ENCODE results near the gene RALB.
"Not testable (repeated sequence)": the region's sequence is repeated elsewhere in the genome, so short reads cannot be mapped to it uniquely, and the experiment has no call there.

The RALB gene

DNA sequence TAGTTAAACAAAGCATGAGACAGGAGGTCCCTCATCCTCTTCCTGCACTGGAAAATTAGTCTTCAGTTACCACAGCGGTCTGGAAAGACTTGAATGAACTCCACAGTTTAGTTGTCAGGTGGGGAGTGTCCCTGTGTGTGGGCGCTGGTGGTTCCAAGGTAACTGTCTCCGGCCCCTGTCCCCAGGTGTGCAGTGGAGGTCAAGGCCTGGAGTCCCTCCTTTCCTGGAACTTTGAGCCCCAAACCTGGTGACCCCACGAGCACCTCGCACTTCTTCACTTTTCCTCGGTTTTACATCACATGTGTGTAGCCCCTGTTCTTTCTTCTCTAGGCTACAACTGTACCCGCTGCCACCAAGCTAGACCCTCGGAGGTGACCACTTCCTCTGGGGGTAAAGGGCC lies 65.3 kb downstream of the RALB start:
- FAIRE-seq: no peak

GRCh38 chr2:120318626-120319025 lies 66.0 kb downstream of the RALB start:
- no peak for FAIRE-seq

DNA sequence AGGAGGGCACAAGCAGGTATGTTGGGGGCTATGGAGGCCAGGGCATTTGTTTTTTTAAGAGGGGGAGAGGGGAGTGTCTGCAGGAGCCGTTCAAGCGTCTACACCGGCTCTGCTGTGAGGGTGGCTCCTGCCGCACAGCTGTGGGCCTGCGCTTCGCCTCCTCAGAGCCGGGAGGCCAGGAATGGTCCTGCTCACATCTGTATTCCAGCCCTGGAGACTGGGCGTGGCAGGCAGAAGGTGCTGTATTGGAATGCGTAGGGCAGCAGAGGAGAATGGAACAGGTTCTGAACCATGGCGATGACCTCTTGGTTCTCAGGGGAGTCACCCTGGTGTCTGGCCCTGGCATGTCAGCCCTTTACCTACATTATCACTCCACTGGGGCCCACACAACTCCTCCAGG lies 66.5 kb downstream of the RALB start:
- FAIRE-seq: no peak

DNA sequence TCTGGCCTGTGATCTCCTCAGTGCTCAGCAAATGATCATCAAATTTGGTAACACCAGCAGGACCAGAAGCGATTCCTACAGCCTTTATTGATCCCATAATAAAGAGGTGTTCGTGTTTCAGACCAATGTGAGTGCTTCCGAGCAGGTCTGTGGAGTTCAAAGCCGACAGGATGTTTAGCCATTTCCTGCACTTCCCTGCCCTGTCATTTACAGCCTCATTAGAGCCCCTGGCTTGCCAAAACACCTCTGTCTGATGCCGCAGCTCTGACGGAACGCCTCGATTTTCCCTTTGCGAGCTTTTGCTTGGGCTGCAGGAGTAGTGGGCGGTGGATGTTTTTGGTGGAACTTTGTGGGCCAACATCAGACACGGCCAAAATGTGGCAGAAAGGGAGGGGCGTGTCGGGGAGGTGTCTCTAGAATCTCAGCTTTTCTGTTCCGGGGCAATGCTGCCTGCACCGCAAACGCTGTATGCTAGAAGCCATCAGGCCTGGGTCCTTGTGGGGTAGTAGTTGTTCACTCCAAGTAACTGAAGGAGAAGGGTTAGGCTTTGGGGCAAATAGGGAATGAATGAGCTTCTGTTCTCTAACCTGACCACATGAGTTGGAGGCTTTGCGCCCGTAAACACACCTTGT lies 67.2 kb downstream of the RALB start:
- FAIRE-seq: no peak

- no peak for FAIRE-seq
Observed at GRCh38 chr2:120320318-120320851, 67.7 kb downstream of the RALB start.

DNA sequence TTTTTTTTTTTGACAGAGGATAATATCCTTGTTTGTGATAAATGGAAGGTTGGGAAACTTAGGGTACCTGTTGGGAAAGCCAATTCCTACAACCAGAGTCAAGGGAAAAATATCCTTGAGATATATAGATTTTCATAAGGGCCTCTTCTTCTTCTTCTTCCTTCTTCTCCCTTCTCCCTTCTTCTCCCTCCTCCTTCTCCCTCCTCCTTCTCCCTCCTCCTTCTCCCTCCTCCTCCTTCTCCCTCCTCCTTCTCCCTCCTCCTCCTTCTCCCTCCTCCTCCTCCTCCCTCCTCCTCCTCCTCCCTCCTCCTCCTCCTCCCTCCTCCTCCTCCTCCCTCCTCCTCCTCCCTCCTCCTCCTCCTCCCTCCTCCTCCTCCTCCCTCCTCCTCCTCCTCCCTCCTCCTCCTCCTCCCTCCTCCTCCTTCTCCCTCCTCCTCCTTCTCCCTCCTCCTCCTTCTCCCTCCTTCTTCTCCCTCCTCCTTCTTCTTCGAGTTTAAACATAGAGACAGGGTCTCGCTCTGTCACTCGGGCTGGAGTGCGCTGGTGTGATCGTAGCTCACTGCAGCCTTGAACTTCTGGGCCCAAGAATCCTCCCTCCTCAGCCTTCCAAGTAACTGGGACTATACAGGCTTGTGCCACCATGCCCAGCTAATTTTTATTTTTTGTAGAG lies 68.4 kb downstream of the RALB start:
- FAIRE-seq: not testable (repeated sequence)

DNA sequence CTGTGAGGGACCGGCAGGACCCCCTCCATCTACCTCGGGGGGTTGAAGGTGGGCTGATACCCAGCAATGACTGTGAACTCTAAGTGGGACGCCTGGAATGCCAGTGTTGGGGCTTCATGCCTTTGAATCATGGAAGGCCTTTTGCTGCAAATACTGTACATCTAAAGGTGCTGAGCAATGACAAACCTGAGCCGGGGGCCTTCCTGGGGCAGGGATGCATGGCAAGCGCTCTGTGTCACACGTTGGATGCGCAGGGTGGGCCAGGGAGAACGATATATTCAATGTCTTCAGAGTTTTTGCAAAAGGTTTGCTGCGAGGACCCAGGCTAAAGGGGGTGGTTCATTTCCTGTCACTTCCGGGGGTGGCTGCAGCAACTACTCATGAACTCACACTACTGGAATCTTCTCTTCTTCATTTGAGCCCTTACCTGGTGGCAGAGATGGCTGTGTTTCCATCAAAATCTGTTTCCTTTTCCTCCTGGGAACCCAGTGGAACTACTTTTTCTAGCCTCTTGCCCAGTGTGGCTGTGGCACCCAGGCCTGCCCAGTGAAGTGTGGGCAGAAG lies 69.2 kb downstream of the RALB start:
- no peak for FAIRE-seq

DNA sequence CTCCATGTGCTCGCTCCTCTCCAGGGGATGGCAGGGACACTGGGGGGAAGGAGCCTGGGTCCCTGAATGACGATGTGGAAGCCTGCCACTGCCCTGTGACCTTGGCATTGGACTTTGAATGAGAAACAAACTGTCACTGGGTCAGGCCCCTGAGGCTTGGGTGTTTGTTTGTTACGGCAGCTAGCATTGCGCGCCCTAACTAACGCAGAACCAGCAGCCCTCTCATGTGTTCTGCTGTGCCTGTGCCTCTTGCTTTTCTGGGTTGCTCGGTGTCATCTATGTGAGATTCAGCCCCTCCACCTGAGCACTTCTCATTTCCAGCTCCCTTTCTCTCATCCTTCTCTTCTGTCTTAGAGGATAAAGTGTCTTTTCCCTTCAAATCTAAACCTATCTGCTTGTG lies 69.7 kb downstream of the RALB start:
- no peak for FAIRE-seq

- FAIRE-seq: no peak
Observed at GRCh38 chr2:120323214-120323613, 70.6 kb downstream of the RALB start.

GRCh38 chr2:120323807-120324399 lies 71.3 kb downstream of the RALB start:
- FAIRE-seq: no peak

GRCh38 chr2:120324933-120325332 lies 72.3 kb downstream of the RALB start:
- no peak for FAIRE-seq

DNA sequence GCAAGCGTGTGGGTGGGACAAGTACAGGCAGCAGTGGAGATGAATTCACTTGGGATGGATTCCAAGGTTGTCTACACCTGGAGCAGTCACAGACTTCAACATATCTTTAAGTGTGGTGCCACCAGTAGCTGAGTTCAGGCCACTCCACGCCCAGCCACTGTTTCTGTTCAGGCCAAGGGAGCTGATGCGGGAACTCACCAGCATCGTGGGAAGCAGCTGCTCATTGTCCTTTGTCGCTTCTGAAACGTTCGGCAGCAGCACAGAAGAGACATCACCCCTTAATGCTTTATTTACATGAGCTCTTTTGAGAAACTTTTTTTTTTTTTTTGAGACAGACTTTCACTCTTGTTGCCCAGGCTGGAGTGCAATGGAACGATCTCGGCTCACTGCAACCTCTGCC lies 73.4 kb downstream of the RALB start:
- no peak for FAIRE-seq

DNA sequence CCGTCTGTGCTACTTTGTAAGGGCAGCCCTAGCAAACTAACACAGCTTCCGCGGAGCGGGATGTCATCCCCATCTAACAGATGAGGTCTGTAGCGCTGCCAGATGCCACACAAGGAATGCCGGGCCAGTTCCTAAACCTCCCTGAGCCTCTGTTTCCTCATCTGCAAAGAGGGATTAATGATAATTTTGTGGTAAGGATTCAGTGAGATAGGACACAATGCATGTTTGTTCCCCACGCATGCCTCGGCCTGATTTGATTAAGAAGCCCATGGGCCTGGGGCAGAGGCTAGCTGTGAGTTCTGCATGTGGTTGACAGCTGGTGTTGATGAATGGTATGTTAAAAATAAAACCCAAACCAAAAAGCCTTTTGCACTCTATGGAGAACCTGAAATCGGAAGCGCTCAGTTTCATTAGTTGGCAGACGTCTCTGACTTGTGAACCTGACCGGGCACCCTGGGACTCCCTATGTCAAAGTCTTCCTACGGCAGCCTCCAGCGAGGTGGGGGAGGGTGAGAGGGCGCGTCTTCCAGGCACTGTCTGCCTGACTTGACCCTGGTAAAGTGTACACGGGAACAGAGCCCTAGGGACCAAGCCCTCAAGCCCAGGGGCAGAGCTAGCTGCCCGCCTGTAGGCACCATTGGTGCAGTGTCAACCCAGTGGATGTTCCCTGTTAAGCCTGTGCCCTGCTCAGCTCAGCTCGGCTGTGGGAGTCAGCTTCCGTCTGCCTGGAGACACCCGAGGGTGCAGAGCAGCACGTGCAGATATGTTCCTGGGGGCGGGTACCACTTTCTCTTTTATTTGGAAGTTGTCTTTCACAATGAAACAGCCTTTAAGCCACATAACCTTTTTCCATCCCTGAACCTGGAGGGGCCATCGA lies 78.5 kb downstream of the RALB start:
- no peak for FAIRE-seq

GRCh38 chr2:120331903-120332302 lies 79.3 kb downstream of the RALB start:
- FAIRE-seq: no peak

- FAIRE-seq: no peak
Observed at GRCh38 chr2:120332384-120332783, 79.7 kb downstream of the RALB start.

DNA sequence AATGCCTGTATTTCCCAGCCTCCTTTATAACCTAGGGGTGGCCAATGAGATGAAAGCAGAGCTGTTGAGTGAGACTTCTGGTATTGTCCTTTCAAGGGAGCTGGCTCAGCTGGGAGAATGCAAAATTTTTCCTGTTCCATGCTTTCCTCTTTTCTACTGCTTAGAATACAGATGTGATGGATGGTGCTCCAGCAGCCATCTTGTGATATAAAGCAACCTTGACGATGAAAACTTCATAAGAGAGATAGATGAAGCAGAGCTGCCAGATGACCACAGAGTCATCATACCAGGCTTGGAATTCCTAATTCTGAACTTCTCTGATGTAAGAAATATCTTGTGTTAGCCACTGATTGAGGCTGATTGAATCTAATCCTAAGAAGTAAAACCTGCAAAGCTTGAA lies 81.4 kb downstream of the RALB start:
- no peak for FAIRE-seq

DNA sequence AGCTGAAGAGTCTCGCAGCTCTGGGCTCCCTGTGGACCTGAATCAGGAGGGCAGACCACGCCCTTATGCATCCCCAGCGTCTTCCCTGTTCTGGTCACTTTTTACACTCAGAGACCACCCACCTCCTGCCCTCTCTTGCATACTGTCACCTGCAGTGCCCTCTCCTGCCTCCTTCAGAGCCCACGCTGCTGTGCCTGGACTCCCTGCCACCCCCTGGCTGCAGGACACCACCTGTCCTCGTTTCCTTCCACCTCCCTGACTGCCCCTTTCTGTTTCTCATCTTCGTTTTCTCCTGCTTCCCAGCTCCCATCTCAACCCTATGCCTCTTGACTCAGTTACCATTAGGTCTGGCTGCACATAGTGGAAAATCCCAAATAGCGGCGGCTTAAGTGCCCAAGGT lies 84.1 kb downstream of the RALB start:
- no peak for FAIRE-seq

- no peak for FAIRE-seq
Observed at GRCh38 chr2:120338015-120338414, 85.4 kb downstream of the RALB start.

- no peak for FAIRE-seq
Observed at GRCh38 chr2:120341977-120342376, 89.3 kb downstream of the RALB start.

- FAIRE-seq: no peak
Observed at GRCh38 chr2:120342446-120342845, 89.8 kb downstream of the RALB start.

DNA sequence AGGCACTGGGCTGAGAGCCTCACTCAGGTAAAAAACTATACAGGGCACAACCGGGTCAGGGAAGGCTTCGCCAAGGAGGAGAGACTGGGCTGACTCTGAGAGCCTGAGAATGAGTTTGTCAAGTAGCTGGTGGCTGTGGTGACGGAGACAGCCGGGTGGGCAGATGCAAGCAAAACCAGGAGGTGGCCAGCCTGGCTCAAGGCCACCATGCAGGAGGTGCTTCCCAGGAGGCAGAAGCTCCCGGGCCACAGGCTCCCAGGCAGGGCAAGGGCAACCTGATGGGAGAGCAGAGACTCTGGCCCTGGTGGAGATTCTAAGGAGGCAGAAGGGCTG lies 90.4 kb downstream of the RALB start:
- no peak for FAIRE-seq

- no peak for FAIRE-seq
Observed at GRCh38 chr2:120343433-120344105, 90.9 kb downstream of the RALB start.

Measured in colon (tissue), 2 donors.